Activated CD8-positive, alpha-beta memory T cell treated with anti-CD3 and anti-CD28 coated beads, Interleukin-2, amount 50 U/mL, for 1 hour (primary cell): Measurements from ENCODE around the gene NEUROG2.
"Not testable (repeated sequence)": the region's sequence is repeated elsewhere in the genome, so short reads cannot be mapped to it uniquely, and the experiment has no call there.

Experiments used
- DNase-seq: peaks from one replicate; pipeline ENCODE4 v3.0.0-alpha.2; 2020; ENCODE audit errors: extremely low read depth

NEUROG2 gene

GRCh38 chr4:112492321-112492720 lies 23.7 kb downstream of the NEUROG2 start:
- DNase-seq = no peak

DNA sequence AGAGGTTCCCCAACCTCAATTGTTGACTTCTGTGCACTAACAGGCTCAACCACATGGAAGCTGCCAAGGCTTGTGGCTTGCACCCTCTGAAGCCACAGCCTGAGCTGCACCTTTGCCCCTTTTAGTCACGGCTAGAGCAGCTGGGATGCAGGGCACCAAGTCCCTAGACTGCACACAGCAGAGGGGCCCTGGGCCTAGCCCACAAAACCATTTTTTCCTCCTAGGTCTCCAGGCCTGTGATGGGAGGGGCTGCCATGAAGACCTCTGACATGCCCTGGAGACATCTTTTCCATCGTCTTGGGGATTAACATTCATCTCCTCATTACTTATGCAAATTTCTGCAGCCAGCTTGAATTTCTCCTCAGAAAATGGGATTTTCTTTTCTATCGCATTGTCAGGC lies 25.2 kb downstream of the NEUROG2 start:
- not testable (repeated sequence) for DNase-seq

GRCh38 chr4:112485930-112486329 lies 30.1 kb downstream of the NEUROG2 start:
- no peak for DNase-seq

GRCh38 chr4:112473985-112474384 lies 42.0 kb downstream of the NEUROG2 start:
- no peak for DNase-seq

GRCh38 chr4:112472318-112472717 lies 43.7 kb downstream of the NEUROG2 start:
- no peak for DNase-seq
